Activated CD4-positive, CD25-positive, alpha-beta regulatory T cell (primary cell): ENCODE data around the gene RMRP.

ENCODE experiments used
- DNase-seq, 4 experiments: peaks; one replicate each; lab custom pipeline; 2025; lab: John Stamatoyannopoulos, UW

RMRP gene

GRCh38 chr9:35657546-35658136 lies at the start of gene RMRP:
TSS of gene RMRP (minus strand) at chr9:35658019.
- DNase-seq, result peak; percentile 50 to 79 (median 70)

DNA sequence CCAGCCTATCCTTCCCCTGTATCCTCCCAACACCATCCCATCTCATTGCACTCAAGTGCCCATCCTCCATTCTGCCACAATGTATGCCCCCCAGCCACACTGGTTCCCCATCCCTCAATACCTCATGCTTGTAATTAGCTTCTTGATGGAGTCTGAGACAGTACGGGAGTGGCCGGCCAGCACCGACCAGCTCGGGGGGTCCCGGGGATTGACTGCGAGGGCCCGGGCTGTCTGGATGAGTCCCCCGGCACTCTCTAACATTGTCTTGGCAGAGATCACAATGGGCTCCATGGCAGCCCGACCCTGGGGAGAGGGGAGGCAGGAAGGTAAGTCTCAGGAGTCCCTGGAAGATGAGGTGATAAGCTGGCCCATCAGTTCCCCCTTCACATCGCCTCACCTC lies 49.1 kb upstream of the RMRP start:
- DNase-seq, result no peak

GRCh38 chr9:35705836-35706430 lies 48.1 kb upstream of the RMRP start:
- DNase-seq, result no peak

GRCh38 chr9:35705372-35705771 lies 47.6 kb upstream of the RMRP start:
- DNase-seq, result no peak

DNA sequence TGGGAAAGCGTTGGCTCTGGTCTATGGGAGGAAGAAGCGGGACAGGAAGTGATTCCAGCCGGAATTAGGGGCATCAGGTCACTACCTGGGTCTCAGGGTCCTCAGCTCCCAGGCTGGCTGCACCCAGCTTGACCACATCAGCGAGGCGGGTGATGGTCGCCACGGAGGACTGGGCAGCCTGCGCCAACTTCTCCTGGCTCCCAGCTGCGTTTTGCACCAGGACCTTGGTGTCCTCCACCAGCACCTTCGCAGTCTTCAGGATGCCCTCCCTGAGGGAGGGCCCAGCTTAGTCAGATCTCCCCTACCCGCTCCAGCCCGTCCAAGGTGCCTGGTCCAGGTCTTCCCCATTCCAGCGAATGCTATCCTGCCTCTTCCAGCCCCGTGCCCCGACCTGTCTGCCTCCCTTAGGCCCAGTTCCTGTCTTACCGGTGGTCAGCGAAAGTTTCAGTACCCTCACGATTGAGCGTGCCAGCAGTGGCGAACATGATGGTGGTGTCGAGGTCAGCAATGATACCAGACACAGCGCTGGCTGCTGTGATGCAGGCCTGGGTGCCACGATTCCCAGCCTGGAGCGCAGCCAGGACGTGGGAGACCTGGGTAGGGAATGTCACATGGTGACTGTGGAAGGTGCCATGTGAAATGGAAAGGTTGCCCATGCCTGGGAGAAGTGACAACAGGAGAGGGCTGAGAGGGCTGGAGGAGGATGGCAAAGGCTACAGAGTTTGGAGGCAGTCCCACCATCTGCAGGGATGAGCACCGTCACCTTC lies 46.3 kb upstream of the RMRP start:
- DNase-seq, result no peak

- no peak for DNase-seq
Observed at GRCh38 chr9:35702696-35703095, 44.9 kb upstream of the RMRP start.

DNA sequence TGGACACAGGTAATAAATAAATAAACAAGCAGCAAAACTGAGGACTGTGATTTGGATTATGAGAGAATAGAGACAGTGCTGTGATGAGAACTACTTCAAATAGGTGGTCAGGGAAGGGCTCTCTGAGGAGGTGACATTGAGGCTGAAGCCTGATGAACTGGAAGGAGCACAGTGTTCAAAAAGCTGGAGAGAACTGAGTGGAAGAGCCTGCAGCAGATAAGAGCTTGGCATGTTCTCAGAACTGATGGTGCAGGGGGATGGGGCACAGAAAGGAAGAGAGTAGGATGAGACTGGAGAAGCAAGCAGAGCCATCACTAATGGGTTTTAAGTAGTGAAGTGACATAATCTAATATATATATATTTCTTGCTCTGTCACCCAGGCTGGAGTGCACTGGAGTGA lies 43.1 kb upstream of the RMRP start:
- DNase-seq, result no peak

DNA sequence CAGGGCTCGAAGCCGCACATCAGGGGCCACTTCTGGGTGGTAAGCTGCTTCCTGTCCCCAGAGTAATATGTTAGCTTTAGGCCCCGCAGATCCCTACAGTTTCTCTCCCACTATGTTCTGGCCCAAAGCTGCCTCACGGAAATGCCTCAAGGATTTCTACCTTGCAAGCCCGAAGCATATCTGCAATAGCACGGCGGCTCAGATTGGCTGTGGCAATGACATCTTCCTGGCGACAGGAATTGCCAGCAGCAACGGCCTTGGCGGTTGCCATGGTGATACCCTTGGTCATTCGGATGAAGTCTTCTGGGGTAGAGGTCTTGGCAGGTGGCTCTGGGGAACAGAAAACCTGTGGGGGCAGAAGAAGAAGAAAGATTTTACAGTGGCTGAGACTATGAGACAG lies 42.2 kb upstream of the RMRP start:
- DNase-seq, result no peak

GRCh38 chr9:35698231-35698630 lies 40.4 kb upstream of the RMRP start:
- DNase-seq, result no peak

DNA sequence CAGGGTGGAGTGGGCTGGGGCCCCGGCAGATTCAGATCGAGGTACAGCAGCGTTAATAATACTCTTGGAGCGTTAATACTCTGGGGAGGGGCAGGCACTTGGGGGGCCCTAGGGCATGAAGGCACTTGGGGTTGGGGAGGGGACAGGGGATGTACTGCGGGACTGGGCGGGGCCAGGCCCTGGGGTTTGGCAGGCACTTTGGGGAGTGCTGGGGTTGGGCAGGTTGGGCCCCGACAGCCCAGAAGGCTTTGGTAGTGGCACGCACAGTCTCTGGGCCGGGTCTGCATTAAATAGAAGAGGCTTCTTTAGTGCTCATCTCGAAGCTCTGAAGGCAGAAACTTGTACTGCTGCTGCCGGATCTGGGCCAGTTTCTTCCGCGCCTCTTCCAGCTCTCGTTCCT lies 39.7 kb upstream of the RMRP start:
- no peak for DNase-seq

- peak; percentile 12 to 38 (median 20) for DNase-seq
Observed at GRCh38 chr9:35696520-35697215, 38.8 kb upstream of the RMRP start.

GRCh38 chr9:35695943-35696401 lies 38.2 kb upstream of the RMRP start:
- no peak for DNase-seq

DNA sequence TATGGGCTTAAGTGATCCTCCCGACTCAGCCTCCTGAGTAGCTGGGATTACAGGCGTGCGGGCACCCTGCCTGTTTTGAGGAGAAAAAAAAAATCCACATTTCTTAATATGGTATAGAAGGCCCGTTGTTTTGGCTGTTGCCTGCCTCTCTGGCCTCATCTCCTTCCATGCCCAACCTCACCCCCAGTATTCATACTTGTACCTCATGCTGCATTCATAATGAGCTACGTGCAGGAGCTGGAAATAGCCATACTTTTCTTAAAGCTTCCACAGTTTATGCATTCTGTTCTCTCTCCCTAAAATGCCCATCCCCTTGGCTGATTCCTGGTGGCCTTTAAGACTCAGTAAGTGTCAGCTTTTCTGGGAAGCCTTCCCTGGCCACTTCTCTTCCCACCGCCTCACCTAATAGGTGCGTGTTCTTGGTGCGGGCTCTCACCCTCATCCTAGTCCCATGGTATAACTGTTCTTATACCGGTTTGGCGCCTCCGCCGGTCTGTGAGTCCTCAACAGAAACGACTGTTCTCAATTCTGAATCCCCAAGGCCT lies 34.0 kb upstream of the RMRP start:
- no peak for DNase-seq

DNA sequence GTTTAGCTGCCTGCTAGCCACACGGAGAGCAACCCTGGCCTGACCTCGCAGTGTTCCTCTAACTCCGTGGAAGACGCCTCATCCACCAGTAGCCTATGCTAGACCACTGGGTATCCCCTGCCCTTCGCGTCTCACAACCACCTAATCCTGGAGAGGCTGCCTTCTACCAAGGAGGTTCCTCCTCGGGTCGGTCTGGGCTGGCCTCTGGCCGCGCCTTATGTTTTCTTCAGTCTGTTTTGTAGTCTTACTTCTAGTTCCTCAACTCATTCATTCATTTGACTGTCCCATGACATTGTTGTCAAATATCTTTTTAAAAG lies 33.5 kb upstream of the RMRP start:
- no peak for DNase-seq

GRCh38 chr9:35690614-35691333 lies 33.0 kb upstream of the RMRP start:
- no peak for DNase-seq

- DNase-seq, result no peak
Observed at GRCh38 chr9:35690294-35690613, 32.4 kb upstream of the RMRP start.

DNA sequence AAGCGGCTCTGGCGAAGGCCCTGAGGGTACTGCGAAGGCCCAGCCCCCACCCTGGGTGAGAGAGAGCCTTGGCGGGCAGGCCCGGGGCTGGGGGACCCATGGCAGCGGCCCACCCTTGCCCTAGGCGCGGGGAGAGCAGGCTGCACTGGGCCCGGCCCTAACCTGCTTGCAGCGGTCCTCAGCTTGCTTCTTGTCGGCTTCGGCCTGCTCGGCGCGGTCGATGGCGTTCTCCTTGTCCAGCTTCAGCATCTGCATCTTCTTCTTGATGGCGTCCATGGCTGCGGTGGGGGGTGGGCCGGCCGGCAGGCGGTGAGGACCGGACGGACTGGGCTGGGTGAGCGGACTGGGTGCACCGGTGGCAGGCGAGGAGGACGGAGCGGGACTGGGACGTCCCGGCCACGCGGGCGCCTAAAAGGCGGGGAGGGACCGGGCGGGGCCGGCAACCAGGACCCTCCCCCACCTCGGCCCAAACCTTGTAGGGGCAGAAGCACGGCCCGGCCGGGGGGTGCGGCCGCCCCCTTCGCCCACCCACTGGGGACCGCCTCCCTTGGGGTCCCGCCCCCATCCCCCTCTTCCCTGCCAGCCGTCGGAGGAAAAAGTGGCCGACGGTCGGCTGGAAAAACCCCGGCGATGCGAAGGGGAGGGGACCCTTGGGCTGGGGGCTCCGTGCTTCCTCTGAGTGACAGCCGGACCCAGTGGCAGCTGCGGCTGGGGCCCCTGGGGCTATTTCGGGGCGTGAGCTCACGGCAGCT lies 31.9 kb upstream of the RMRP start, which contains the start of gene TPM2:
Gene TPM2 (minus strand): TSS at position 384 of the 752 bp plus-strand sequence. CDS start 108 bp downstream, at position 276.
- no peak for DNase-seq

- DNase-seq, result no peak
Observed at GRCh38 chr9:35688558-35689541, 31.0 kb upstream of the RMRP start.

DNA sequence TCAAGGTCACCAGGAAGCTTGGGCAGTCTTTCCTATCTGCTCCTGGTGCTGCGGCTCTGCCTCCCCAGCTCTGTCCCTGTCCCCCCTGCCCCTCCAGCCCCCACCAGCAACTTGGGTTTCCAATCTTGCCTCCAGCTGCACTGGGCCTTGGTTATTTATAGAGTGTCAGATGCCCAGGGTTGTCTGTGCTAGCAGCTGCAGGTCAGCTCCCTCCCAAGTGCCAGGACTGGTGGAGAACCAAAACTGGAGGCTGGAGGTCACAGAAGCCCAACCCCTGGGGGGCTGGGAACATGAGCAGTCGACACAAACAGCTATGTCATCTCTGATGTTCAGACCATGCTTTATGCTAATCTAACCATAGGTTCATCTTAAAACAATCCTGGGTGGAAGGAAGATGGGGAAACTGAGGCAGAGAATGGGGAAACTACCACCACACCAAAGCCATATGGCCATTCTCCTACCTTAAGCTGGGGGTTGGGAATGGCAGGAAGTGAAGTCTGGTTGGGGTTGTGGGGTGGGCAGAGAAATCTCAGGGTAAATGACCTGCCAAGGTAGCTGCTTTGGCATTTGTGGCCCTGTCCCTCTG lies 30.2 kb upstream of the RMRP start:
- no peak for DNase-seq

DNA sequence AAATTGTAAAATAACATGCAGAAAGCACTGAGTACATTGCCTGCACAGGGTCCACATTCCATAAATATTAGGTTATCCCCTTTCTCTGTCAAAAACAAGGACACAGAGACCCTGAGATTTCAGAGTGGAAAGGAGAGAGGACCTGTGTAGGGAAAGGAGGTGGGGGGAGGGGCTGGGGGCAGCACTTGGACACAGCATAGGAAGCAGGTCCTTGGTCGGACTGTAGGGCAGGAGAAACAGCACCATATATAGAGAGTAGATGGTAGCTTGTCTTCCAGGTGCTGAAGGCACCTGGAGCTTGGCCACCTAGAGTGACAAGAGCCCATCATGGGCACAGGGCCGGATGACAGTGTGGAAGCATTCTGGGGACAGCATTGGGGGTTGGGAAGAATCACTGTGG lies 29.5 kb upstream of the RMRP start:
- DNase-seq, result no peak
